ENCODE results near the gene RFXAP.

RFXAP gene

GRCh38 chr13:36831291-36831690 is 12.3 kb downstream of the RFXAP start:
- no peak overlapping the region for H3K4me3 ChIP-seq (ENCODE audit: low read length)
- no peak for TF ChIP-seq CTCF (conservative IDR thresholded peaks at IDR 0.05; ENCODE audit: low read length)
- no peak for DNase-seq (ENCODE audit: low read depth)

GRCh38 chr13:36834299-36834698 is 15.3 kb downstream of the RFXAP start:
- DNase-seq (ENCODE audit: low read depth), result no peak
- TF ChIP-seq CTCF (conservative IDR thresholded peaks at IDR 0.05; ENCODE audit: low read length), result no peak
- no peak overlapping the region for H3K4me3 ChIP-seq (ENCODE audit: low read length)

- no peak overlapping the region for H3K4me3 ChIP-seq (ENCODE audit: low read length)
- TF ChIP-seq CTCF (conservative IDR thresholded peaks at IDR 0.05; ENCODE audit: low read length), result no peak
- DNase-seq (ENCODE audit: low read depth), result no peak
Measured at GRCh38 chr13:36837354-36838092, 18.5 kb downstream of the RFXAP start.

- no peak for DNase-seq (ENCODE audit: low read depth)
- no peak for TF ChIP-seq CTCF (conservative IDR thresholded peaks at IDR 0.05; ENCODE audit: low read length)
- H3K4me3 ChIP-seq (ENCODE audit: low read length), result no peak overlapping the region
Measured at GRCh38 chr13:36839281-36839680, 20.3 kb downstream of the RFXAP start.

GRCh38 chr13:36839981-36840380 is 21.0 kb downstream of the RFXAP start:
- TF ChIP-seq CTCF (conservative IDR thresholded peaks at IDR 0.05; ENCODE audit: low read length), result no peak
- H3K4me3 ChIP-seq (ENCODE audit: low read length), result no peak overlapping the region
- DNase-seq (ENCODE audit: low read depth), result no peak

GRCh38 chr13:36840718-36841250 is 21.8 kb downstream of the RFXAP start:
- H3K4me3 ChIP-seq (ENCODE audit: low read length), result no peak overlapping the region
- no peak for TF ChIP-seq CTCF (conservative IDR thresholded peaks at IDR 0.05; ENCODE audit: low read length)
- no peak for DNase-seq (ENCODE audit: low read depth)

GRCh38 chr13:36841391-36841790 is 22.4 kb downstream of the RFXAP start:
- DNase-seq (ENCODE audit: low read depth), result no peak
- TF ChIP-seq CTCF (conservative IDR thresholded peaks at IDR 0.05; ENCODE audit: low read length), result no peak
- H3K4me3 ChIP-seq (ENCODE audit: low read length), result no peak overlapping the region
